NCI-H1105 (cell line): Measurements from ENCODE around the gene RPL31.
"Not testable (repeated sequence)": the region's sequence is repeated elsewhere in the genome, so short reads cannot be mapped to it uniquely, and the experiment has no call there.

ENCODE experiments used
- DNase-seq: peaks from one replicate; lab custom pipeline; 2025; lab: John Stamatoyannopoulos, UW

RPL31 gene

DNA sequence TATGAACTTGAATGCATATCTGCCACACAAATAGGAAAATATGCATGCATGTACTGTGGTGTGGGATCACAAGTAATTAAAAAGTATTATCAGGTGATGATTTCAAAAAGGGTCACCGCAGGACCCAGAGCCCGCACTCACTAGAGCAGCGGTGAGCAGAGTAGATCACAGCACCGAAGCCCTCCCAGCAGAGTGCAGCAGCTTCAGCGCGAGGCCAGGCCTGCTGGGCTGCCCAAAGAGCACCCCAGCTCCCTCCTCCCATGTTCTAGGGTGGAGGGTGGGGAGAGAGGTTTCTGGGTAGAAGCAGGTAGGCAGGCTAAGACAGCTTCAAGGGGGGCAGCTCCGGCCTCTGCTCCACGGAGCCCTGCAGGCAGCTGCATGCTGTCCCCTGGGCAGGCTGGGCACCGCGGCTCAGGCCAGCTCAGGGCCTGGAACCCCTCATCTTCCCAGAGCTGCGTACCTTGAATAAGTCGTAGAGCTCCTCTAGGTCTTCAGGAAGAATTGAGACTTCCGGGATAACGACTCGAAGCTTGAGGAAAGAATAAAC, 24.9 kb downstream of the RPL31 start:
- DNase-seq: no peak

DNA sequence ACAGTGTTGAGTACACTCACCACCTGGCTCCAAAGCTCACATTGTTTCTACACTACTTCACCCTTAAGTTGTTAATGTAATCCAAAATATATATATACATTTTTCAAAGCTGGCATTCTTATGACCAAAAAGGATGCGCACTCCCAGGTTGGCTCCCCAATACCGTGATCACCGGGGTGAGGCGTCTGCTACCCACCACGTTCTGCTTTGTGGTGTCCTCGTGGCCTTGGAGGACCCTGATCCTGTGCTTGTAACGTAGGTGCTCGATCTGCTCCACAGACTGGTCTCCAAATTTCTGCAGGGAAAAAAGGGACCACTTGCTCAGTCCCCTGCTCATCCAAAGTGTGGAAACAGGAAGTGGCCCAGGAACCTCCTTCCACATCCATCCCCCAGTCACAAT, 25.8 kb downstream of the RPL31 start:
- DNase-seq: no peak

DNA sequence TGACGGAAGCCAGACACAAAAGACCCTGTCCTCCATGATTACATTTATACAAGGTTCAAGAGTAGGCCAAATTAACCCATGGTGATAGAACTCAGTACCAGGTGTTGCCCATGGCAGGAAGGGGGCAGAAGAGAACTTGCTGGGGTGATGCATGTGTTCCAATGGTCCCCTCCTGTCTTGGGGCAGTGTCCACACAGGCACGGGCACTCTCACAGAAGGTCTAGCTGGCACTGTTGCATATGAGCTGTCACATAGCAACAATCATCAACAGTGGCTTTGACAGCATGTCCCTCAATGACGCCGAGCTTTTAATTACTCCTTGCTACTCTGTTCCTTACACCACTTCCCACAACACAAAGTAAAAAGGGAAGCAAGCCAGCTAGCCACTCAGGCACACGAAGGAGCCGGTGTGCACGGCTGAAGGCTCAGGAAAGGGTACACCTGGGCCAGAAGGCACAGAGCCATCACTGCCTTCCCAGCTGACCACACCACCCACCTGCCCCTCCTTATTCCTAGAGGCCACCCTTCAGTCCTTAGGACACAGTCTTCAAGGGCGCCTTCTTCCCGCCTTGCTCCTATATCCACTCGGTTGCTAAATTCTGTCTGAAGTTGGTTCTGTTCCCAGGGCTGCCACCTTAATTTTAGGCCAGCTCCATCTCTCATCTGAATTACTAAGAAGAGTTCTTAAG, 28.9 kb downstream of the RPL31 start:
- DNase-seq: no peak

DNA sequence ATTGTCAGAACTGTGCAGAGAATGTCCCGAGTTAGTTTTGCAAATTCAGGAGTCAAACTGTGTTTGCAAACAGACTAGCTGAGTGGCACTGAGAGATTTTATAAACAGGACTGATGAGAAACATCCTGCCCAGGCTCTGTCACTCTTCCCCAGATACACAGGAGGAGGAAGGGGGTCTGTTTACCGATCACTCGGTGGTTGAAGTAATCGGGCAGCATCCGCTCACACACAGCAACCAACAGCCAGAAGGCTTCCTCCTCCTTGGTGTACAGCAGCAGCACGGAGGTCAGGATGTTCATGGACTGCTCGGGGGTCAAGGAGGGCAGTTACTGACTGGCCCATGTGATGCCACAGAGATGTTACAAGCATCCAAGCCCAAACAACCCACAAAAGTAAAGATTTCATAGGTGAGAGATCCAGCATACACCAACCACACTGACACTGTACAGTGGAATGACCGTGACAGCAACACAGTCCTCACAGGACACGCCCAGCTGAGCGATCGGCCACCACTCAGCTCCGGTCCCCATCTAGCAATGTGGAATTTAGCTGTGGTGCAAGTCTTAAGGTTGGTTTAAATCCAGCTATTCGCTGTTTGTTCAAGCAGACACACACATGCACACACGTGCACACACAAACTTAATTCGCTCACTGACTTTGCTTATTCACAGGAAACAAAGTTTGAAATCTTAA, 30.1 kb downstream of the RPL31 start:
- DNase-seq: no peak

DNA sequence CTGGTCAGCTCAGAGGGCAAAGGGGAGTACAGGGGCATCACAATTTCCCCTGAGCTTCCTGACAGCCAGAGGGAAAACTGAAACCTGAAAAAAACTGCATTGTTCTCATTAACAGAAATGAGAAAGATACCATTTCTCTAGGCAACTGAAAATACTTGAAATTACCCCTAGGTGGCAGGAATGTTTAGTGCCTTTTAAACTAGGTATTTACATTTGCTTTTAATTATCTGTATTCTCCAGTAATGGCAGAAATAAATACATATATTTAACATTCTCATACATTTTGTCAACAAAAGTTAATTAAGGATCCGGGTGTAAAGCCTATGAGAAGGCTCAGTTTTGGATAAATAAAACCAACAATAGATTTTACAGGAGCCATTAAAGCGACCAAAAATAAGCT, 34.5 kb downstream of the RPL31 start:
- DNase-seq: no peak

DNA sequence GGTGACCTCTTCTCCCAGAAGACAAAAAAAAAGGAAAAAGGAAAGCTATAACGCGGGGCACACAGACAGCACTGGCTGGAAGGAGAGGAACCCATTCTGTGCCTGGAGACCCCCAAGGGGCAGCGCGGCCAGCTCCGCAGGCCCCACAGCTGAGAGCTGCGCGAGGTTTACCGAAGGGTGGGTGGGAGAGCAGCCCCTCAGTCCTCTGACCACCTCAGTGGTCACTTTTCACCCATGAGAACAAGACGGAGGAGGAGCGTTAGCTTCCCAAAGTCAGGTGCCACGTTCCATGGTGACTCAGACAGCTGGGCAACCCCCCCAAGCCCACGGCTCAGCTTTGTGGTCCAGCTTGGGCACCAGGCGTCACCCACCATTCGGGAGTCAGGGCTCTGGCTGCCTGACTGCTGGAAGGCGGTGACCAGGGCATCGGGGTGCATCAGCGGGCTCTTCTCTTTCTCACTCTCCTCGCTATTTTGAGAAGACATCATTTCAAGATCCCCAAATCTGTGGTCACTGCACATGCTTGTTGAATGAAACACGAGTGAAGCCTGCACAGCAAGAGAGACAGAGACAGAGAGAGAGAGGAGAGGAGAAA, 35.2 kb downstream of the RPL31 start:
- DNase-seq: no peak

DNA sequence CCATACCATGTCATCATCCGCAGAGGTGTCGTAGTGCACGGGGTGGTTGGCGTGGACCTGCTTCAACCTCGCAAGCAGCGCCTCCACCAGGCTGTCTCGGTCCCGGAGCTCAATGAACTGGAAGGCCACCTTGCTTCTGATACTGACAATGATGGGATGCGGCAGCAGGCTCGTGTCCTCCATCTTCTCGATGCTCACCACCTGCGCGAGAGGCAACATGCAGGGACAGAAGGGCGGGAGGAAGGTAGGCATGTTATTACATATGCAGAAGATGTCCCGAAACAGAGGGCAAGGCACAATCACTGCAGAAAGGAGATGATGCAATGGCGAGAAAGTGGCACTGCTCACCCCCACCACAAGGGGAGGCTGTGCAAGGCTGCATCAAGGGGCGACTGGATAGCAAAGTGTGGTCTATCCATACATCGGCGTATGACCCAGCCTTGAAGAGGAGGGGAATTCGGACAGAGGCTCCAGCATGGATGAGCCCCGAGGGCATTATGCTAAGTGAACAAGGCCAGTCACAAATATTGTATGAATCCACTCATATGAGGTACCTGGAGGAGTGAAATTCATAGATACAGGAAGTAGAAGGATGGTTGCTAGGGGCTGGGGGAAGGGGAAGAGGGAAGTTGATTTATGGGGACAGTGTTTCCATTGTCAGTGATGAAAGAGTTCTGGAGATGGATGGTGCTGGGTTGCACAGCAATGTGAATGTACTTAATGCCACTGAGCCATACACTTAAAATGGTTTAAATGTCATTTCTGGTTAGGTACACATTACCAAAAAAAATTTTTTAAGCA, 36.6 kb downstream of the RPL31 start:
- no peak for DNase-seq

DNA sequence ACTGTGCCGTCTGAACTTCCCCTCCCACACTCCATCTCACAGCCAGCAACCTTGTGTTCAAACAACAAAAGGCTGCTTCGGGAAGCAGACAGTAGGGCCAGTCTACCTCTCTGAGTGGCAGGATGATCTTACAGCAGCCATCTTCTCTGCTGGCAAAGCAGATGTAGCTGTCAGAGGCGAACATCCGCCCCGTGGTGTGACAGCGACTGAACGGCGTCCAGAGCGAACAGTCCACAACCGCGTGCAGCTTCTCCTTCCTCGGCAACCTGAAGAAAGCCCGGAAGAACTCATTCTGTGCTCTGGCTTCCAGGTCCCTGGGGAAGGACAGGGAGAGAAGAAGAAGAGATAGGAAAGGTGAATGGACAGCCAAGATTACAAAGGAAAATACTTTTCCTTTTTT, 38.0 kb downstream of the RPL31 start:
- no peak for DNase-seq

DNA sequence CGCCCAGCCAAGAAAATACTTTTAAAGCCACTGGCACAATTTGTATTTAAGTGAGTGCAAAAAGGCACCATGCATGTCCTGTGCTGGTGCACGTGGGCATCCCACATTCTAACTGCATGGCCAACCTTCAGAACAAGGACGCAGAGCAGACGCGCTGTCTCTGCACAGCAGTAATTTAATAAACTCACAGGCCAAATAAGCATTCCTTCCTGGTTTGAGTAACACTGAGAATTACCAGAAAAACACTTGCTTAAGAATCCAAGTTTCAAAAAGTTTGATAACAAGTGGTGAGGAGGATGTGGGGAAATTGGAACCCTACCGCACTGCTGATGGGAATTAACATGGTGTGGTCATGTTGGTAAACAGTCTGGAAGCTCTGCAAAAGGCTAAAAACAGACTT, 38.7 kb downstream of the RPL31 start:
- no peak for DNase-seq

DNA sequence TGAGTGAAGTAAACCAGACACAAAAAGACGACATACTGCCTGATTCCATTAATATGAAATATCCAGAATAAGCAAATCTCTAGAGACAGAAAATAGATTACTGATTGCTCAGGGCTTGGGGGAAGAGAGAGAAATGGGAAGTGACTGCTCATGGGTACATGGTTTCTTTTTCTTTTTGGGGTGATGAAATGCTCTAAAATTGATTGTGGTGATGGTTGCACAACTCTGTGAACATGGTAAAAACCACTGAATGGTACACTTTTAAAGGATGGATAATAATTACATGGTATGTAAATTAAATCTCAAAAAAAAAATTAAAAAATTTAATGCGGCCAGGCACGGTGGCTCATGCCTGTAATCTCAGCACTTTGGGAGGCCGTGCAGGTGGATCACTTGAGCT, 39.3 kb downstream of the RPL31 start:
- DNase-seq: no peak

DNA sequence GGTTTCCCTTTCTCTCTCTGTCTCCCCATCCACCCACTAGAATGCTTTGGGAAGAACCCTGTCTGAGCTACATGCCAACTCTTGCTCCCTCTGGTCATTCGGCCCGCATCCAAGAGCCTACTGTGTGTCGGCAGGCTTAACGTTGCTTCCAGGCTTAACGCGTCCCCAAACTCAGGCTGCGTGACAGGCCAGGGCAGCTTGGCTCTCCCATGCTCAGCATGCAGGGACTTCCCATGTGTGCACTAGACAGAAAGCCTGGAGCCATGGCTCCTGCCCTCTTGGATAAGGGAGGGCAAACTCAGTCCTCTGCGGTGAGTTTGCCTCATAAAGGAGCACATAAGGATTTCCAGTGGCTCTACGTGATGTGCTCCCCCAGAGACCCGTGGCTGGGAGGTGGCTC, 43.2 kb downstream of the RPL31 start:
- DNase-seq: no peak

DNA sequence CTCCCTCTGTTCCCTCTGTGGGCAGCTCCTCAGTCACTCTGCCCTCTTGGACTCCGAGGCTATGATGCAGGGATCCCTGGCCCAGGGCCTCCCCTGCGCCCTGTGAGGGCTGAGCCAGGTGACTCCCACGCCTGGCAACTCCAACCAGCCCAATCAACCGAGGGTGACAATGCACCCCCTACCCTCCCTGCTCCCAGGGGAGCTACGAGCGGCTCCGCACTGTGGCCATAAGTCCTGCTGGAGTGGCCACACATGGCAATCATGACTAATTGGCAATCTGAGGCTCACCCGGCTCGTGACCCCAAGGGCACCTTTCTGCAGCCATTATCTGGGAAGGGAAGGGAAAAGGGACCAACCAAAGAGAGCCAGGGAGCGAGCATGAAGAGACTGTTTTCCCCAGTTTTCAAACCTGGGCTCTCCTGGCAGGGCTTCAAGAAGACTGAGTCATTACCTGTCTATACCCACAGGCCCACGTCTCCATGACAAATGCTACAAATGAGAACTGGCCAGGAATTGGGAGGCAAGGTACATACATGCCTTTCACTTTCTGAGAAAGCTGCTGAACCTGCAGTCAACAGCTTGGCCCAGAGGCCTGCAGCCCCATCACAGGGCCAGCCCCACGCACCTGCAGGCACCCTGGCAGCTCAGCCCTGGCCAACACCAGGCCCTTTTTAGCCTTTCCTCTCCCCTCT, 45.1 kb downstream of the RPL31 start:
- DNase-seq: no peak

DNA sequence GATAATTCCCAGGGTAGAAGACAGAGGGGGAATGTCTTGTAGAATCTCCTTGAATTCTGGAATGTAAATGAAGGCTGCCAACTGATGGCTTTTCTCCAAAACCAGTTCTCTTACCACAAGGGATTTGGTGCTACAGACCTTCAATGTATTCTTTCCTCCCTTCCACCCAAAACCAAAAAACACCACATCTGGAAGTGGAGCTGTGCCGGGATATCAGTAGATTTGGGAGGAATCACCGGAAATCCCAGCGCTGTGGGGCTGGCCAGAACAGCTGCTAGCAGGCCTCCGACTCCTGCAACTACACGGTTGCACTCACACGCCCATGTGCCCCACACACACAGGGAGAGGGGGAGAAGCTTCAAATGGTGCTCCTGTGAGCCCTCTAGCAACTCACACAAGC, 45.7 kb downstream of the RPL31 start:
- no peak for DNase-seq

DNA sequence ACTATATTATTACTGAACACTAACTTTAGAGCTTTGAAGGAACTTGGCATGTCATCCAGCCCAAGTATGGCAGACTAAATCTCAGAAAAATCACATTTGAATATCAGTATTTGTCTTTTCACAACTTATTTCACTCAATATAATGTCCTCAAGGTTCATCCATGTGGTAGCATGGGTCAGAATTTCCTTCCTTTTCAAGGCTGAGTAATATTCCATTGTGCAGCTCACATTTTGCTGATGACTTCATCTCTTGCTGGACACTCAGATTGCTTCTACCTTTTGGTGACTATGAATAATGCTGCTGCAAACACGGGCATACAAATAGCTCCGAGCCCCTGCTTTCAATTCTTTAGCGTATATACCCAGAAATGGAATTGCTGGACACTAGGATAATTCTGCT, 46.7 kb downstream of the RPL31 start:
- no peak for DNase-seq

DNA sequence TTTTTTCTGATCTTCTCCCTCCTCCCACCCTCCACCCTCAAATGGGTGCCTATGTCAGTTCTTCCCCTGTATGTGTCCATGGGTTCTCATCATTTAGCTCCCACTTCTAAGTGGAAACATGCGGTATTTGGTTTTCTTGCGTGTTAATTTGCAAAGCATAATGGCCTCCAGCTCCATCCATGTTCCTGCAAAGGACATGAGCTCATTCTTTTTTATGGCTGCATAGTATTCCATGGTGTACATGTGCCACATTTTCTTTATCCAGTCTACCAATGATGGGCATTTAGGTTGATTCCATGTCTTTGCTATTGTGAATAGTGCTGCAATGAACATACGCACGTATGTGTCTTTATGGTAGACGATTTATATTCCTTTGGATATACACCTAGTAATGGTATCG, 48.8 kb downstream of the RPL31 start:
- DNase-seq: not testable (repeated sequence)

DNA sequence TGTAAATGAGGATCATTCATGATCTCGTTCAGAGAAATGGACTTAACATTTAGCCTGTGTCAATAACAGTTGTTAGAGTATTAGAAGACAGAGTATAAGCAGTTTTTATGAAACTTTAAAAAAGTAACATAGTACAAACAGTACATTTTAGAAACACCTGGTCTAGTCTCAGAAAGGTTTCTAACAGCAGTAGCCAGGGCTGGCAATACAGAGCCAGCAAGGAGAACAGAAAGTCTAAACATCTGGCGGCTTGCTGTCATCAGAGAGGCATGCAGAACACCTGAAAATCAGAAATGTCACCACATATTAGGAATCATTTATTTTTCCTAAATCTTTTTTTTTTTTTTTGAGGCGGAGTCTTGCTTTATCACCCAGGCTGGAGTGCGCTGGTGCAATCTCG, 50.1 kb downstream of the RPL31 start:
- no peak for DNase-seq

DNA sequence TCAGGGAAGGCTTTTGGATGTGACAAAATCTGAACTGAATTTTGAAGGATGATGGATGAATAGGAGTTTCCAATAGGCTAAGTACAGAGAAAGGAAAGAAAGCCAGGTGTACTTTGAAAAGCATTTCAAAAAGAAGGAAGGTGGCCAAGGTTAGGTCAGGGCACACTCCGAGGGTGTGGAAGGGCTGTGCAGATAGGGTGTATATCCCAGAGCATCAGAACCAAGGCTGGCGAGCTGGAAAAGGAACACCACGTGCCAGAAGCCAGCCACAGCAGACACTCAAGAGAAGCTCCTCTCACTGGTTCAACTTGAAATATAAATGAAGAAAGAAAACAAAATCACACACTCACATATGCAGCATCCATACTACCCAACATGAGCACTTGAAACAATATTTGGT, 51.0 kb downstream of the RPL31 start:
- DNase-seq: no peak
